Measurements from ENCODE around the gene GPATCH11. TPM values are rescaled to one million over a fixed set of nuclear protein-coding genes. Genes with fewer than 3 reads are reported as not detected.

GPATCH11 gene
- total RNA-seq, 2 donors from 2014 or later = 3.8 to 6.0 TPM

DNA sequence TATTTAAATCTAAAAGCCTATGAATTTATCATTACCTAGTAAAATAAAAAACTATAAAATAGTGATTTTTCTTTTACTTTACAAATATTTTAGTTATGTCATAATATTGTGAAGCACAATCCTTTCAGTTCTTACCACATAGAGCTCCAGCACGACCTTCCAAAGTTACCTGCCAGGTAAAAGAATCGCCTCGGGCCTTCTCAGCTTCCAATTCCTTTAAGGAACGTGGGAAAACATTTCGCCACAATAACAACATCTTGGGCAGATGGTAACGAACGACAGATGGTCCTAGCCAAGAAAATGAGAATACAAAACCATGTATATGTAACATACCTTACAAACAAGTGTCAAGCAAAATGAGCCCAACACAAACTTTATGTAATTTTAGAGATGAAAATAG is 23.9 kb upstream of the GPATCH11 start:
- DNase-seq (ENCODE audit: low spot score) = no peak
- TF ChIP-seq, protein P1, sequence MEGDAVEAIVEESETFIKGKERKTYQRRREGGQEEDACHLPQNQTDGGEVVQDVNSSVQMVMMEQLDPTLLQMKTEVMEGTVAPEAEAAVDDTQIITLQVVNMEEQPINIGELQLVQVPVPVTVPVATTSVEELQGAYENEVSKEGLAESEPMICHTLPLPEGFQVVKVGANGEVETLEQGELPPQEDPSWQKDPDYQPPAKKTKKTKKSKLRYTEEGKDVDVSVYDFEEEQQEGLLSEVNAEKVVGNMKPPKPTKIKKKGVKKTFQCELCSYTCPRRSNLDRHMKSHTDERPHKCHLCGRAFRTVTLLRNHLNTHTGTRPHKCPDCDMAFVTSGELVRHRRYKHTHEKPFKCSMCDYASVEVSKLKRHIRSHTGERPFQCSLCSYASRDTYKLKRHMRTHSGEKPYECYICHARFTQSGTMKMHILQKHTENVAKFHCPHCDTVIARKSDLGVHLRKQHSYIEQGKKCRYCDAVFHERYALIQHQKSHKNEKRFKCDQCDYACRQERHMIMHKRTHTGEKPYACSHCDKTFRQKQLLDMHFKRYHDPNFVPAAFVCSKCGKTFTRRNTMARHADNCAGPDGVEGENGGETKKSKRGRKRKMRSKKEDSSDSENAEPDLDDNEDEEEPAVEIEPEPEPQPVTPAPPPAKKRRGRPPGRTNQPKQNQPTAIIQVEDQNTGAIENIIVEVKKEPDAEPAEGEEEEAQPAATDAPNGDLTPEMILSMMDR (IDR thresholded peaks at IDR 0.05) = no peak
- peaks cover 82% of the 10 kb centered on the region for H3K36me3 ChIP-seq

DNA sequence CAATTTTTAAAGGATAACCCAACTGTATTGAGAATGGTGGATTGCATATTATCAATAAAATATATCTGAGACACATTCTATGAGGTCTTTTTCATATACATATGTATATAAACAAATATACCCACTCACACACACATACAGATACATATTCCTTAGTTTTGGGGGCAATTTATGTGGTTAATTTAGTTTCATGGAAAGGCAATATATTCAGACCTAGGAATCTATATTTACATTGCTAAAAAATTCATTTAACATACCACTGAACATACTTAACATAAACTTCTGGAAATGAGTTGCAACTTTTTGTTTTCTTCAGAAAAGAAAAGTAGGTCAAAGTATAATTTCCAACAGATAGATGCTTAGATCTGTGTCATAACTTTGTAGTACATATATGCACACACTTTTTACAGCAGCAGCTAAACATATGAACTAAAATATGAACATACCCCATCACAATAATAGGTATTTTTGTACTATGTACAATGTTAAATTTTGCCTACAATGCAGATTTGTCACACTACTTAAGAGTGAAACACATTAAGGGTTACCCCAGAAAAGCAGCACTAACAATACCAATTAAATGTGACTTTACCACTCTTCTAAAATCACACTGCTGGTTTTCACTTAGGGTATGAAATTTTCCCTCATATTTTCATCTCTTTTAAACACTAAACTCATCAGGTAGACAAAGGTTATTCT is 23.2 kb upstream of the GPATCH11 start:
- no peak for DNase-seq (ENCODE audit: low spot score)
- Histone ChIP-seq H3K4me3 (no peak overlapping the region), H3K9me3 (no peaks in the 10 kb centered on the region), H3K27ac (no peak overlapping the region), H3K4me1 (no peaks in the 10 kb centered on the region), H3K27me3 (no peaks in the 10 kb centered on the region), H3K36me3 (peaks cover 80% of the 10 kb centered on the region)
- TF ChIP-seq, protein P1 (IDR thresholded peaks at IDR 0.05) = no peak

More for the DNA sequence above, 23.9 kb upstream of the GPATCH11 start:
- Histone ChIP-seq H3K4me1 (no peaks in the 10 kb centered on the region), H3K9me3 (no peaks in the 10 kb centered on the region), H3K27ac (no peak overlapping the region), H3K4me3 (no peak overlapping the region), H3K27me3 (no peaks in the 10 kb centered on the region)

DNA sequence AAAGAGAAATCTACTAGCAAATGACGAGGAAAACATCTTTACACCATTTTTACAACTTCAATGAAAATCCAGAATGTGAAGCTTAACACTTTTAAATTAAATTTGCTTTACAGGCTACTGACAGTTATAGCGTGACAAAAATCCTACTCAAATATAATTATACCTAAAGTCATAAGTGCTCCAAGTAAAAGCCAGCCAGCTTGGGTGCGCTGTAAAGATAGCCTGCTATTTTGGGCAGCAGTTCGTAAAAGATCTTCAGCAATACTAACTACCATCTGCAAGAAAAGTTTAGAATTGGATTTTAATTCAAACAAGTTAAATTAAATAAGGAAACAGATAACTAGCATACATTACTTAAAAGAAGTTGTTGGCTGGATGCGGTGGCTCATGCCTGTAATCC is 22.5 kb upstream of the GPATCH11 start:
- H3K9me3 ChIP-seq = no peaks in the 10 kb centered on the region
- DNase-seq (ENCODE audit: low spot score) = no peak
- no peaks in the 10 kb centered on the region for H3K4me1 ChIP-seq
- H3K27ac ChIP-seq = no peak overlapping the region
- peaks cover 74% of the 10 kb centered on the region for H3K36me3 ChIP-seq
- TF ChIP-seq, protein P1 (IDR thresholded peaks at IDR 0.05) = no peak
- no peaks in the 10 kb centered on the region for H3K27me3 ChIP-seq
- no peak overlapping the region for H3K4me3 ChIP-seq

DNA sequence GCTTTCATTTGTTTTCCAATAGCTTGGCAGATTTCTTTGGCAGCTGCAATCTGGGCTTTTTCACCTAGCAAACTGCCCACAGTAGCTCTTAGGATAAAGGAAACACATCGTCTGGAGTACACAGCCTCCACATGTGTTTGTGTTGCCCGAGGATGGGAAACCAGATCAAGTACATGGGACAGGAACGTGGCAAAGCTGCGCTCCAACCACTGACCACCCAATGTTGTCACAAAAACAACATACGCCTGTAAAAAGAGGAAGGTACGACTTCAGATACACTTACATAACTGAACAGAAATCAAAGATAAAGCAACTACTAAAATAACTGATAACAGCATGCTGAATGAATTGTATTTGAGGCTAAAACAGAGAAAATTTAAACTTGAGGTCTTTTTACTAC is 15.6 kb upstream of the GPATCH11 start:
- H3K36me3 ChIP-seq = peaks cover 39% of the 10 kb centered on the region
- DNase-seq (ENCODE audit: low spot score) = no peak
- no peak overlapping the region for H3K4me3 ChIP-seq
- H3K9me3 ChIP-seq = no peaks in the 10 kb centered on the region
- H3K4me1 ChIP-seq = no peaks in the 10 kb centered on the region
- H3K27me3 ChIP-seq = no peaks in the 10 kb centered on the region
- TF ChIP-seq, protein P1 (IDR thresholded peaks at IDR 0.05) = no peak
- H3K27ac ChIP-seq = no peak overlapping the region

DNA sequence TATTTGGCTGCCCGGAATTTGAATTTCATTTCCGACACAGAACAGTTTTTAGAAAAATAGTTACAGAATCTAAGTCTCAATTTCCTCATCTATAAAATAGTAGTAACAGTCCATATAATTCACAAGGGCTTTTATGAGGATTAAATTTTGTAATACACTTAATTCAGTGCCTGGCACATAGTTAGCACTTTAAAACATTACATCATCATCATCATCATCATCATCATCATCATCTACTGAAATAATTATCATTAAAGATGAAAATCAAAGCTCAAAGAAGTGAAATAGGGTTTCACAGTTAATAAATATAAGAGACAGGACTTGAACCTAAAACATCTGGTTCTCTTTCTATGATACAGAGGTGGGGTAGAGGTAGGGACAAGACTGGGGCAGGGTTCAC is 13.4 kb upstream of the GPATCH11 start:
- Histone ChIP-seq H3K27ac (no peak overlapping the region), H3K36me3 (peaks cover 37% of the 10 kb centered on the region), H3K4me1 (no peaks in the 10 kb centered on the region), H3K9me3 (no peaks in the 10 kb centered on the region), H3K27me3 (no peaks in the 10 kb centered on the region), H3K4me3 (no peak overlapping the region)
- no peak for DNase-seq (ENCODE audit: low spot score)
- TF ChIP-seq, protein P1 (IDR thresholded peaks at IDR 0.05) = no peak

DNA sequence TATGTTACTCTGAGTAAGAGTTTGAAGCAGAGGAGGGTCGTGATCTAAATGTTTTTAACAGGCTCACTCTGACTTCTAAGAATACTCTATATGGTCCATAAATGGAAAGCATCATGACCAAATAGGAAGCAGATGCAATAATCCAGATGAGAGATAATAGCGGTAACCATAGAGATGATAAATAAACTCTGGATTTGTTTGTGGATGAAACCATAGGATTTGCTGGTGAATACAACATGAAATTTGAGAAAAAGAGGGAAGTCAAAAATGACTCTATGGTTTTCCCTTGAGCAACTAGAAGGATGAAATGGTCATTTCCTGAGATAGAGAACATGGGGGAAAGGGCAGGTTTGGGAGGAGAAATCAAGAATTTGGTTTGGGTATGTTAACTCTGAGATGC is 4.1 kb upstream of the GPATCH11 start:
- DNase-seq (ENCODE audit: low spot score) = no peak
- H3K4me3 ChIP-seq = no peak overlapping the region
- H3K27ac ChIP-seq = no peak overlapping the region
- no peaks in the 10 kb centered on the region for H3K27me3 ChIP-seq
- no peaks in the 10 kb centered on the region for H3K9me3 ChIP-seq
- TF ChIP-seq, protein P1 (IDR thresholded peaks at IDR 0.05) = no peak
- H3K36me3 ChIP-seq = peaks cover 20% of the 10 kb centered on the region
- peaks cover 0 to 20% of the 10 kb centered on the region in 2 donors for H3K4me1 ChIP-seq
